GM18526 (cell line): ENCODE results near the gene HAUS3.

Experiments
- POLR2A ChIP-seq: IDR thresholded peaks from 3 replicates; pipeline ENCODE4 v1.6.1; 2011; ENCODE audit not compliant: insufficient read length; ENCODE audit errors: extremely low read depth

HAUS3 gene

GRCh38 chr4:2283199-2283711 is 41.3 kb upstream of the HAUS3 start:
- no peak for TF ChIP-seq POLR2A

- no peak for TF ChIP-seq POLR2A
These were observed 39.8 kb upstream of the HAUS3 start for GRCh38 chr4:2281575-2282343.

DNA sequence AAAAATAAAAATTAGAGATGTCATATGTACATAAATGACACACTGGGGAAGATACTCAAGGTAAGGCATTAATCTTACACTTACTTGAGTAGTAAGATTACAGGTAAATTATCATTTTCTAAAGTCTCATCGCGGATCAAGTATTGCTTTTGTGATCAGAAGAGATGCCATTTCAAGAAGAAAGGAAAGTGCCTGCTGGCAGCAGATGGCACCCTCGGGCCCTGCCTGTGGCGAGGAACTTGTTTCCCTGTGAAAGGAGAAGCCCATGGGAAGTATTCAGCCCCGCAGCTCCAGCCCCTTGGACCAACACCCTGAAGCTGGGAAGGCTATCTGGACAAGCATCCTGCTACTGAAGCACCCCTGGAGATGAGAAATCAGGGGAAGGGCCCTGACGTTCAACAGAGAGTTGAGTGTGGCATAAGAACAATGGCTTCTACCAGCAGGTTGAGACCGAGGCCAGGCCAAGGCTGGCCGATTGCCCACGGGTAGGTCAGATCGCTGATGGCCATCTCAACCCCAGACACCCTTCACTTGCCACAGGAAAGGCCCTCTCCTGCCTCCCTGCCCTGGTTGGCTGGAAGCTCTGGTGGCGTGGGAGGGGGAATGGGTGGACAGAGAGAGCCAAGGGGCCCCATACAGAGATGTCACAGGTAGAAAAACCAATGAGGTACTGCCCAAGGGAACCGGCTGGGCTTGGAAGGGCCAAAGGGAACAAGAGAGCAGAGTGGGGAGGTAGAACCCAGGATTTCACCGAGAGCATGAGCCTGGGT is 38.8 kb upstream of the HAUS3 start:
- TF ChIP-seq POLR2A = no peak

- no peak for TF ChIP-seq POLR2A
These were observed 36.0 kb upstream of the HAUS3 start for GRCh38 chr4:2277956-2278355.

GRCh38 chr4:2276581-2277325 is 34.8 kb upstream of the HAUS3 start:
- TF ChIP-seq POLR2A = no peak

- TF ChIP-seq POLR2A = no peak
These were observed 33.8 kb upstream of the HAUS3 start for GRCh38 chr4:2275546-2276251.

GRCh38 chr4:2274320-2275043 is 32.6 kb upstream of the HAUS3 start:
- TF ChIP-seq POLR2A = no peak

DNA sequence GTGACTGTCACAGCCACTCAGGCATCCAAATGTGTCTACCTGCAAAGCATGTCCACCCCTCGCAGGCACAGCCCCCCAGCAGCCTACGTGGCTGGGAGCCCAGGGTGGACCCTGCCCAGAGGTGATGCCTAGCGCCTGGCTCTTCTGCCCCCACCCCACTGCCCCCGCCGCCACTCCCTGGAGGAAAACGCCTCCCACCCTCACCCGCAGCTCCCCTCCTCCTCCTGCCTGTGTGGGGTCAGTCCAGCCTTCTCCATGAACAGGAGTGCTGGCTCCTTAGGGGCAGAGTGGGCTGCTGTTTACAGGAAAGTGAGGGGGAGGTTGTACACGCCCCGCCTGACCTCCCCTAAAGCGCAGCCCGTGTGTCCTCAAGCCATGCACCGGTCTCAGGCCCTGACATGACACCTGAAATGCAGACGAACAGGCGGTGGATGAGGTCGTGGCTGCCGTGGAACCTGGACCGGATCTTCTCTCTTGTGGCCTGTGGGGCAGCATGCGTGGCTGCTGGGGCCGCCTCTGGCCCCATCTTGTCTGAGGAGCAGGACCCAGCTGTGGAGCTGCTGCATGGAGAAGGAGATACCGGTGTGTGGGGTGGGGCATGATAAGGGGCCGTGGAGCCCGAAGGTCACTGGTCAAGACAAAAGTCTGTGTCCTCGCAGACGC is 31.9 kb upstream of the HAUS3 start:
- TF ChIP-seq POLR2A = no peak

- no peak for TF ChIP-seq POLR2A
These were observed 31.3 kb upstream of the HAUS3 start for GRCh38 chr4:2273221-2273620.

GRCh38 chr4:2272828-2273120 is 30.9 kb upstream of the HAUS3 start:
- no peak for TF ChIP-seq POLR2A

DNA sequence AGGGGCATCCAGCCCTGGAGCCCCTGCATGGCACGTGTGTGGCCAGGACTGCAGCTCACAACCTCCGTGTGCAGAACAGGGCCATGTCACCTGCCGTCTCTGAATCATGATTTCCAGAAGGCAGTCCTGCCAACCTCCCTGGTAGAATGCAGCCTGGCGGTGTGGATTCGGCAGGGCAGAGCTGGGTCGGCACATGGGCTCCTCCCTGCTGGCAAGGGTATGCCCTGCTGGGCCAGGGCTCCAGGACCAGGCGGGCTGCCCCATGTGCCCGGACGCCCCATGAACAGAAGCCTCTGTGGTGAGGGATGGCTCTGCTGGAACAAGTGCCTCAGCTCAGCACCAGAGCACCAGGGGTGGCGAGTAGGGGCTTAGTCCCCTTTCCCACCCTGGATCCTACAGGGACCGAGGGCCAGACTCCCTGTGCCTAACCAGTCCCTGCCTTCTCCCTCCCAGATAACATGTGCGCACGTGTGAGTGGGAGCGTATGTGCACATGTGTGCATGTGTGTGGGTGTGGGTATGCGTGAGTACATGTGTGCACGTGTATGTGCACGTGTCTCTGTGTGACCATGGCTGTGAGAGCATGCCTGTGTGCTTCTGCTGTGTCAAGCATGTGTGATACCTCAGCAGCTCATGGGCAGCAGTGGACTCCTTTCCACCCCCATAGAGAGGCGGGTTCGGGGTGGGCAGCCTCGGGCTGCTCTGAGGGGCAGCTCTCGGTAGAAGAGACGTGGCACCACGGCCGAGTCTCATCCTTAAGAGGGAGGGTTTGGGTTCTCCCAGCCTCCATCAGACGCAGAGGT is 30.3 kb upstream of the HAUS3 start:
- no peak for TF ChIP-seq POLR2A

DNA sequence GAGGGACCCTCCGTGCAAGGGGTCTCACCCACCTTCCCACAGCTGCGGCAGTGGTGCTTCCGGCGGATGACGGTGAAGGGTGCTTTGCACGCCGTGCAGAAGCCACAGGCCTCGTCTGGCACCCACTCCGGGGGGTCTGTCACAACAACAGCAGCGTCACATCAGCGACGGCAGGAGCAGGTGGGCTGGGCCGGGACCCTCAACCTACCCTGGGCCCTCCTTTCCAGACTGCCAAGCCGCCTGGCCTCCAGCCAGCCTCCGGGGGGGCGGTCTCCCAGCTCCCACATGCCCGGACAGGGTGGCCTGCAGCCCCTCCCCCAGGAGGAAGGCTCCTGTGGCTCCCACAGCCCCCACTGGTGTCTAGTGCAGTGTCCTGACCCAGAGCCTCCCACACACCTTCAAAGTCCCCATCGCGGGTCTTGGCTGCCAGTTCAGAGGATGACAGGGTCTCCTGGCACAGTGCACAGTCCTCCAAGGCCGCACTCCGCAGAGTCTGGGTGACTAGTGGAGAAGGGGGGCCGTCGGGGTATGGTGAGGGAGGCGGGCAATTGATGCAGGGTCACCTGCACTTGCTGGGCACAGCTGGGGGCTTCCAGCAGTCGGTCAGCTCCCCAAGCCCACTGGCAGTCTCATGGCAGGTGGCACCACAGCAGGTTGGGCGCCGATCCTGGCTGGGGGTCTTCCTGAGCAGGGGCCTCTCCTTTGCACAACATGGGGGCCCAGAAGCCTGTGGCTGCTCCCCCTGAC is 29.5 kb upstream of the HAUS3 start:
- TF ChIP-seq POLR2A = no peak
